VCaP (cell line): Measurements from ENCODE around the gene GUCA2A.

Experiments
- H3K27ac ChIP-seq: fragments of 450-650 bp; 2 replicates; pipeline ENCODE4 v1.5.1; 2017
- TF ChIP-seq, protein P1 (sequence below): fragments of 450-650 bp; conservative IDR thresholded peaks from 2 replicates; pipeline ENCODE4 v1.5.1; 2017; ENCODE audit warnings: mild to moderate bottlenecking, moderate library complexity

Gene GUCA2A

DNA sequence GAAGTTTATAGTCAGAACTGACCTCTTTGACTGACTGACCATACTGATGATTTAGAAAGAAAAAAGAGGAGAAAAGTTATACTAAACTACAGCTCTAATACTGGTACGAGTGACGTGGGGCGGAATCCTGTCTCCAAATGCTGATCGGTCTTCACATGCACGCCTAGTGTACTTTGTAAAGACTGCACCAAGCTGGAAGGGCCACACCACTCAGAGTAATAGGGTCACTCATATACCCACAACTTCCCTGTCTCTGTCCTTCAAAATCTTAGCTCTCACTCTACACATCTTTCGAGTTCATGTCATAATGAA lies 19.4 kb upstream of the GUCA2A start:
- H3K27ac ChIP-seq = no peak overlapping the region
- TF ChIP-seq, protein P1, sequence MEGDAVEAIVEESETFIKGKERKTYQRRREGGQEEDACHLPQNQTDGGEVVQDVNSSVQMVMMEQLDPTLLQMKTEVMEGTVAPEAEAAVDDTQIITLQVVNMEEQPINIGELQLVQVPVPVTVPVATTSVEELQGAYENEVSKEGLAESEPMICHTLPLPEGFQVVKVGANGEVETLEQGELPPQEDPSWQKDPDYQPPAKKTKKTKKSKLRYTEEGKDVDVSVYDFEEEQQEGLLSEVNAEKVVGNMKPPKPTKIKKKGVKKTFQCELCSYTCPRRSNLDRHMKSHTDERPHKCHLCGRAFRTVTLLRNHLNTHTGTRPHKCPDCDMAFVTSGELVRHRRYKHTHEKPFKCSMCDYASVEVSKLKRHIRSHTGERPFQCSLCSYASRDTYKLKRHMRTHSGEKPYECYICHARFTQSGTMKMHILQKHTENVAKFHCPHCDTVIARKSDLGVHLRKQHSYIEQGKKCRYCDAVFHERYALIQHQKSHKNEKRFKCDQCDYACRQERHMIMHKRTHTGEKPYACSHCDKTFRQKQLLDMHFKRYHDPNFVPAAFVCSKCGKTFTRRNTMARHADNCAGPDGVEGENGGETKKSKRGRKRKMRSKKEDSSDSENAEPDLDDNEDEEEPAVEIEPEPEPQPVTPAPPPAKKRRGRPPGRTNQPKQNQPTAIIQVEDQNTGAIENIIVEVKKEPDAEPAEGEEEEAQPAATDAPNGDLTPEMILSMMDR = no peak

DNA sequence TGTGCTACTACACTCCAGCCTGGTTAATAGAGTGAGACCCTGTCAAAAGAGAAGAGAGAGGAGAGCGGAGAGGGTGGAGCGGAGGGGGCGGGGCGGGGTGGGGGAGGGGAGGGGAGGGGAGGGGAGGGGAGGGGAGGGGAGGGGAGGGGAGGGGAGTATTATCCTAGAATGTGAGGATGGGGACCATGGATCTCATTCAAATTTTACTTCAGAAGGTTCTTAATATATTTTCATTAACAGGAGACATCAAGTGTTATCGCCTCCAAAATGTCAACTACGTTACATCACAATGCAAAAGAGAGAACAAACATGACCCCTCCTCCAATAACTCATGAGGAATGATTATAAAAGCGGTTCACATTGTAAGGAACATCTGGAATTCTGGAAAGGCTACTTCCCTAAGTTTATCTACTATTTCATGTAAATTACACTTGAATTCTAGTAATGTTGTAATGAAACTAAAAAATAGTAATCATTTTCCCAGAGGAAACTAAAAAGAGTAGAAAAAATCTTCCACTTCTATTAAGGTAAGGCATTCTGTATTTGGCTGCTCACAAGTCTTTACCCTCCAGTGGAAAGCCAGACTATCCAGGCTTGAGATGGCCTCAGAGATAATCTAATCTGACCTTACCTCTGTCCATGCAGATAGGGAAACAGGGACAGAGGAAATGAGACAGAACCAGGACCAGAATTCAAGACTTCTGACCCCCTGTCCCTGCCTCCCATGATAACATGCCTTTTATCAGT lies 18.8 kb upstream of the GUCA2A start:
- TF ChIP-seq, protein P1 = no peak
- H3K27ac ChIP-seq = no peak overlapping the region

DNA sequence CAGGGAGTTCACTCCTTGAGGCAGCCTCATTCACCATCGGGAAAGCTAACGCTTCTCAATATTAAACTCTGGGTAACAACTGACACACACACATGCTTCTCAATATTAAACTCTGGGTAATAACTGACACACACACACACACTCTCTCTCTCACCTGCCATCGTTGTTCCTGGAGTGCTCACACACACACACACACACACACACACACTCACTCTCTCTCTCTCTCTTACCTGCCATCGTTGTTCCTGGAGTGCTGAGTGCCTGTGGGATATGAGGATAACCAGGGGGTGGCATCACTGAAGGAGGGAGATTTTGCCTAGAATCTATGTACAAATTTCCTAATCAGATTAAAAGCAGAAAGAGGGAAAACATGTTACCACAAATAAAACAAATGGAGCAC lies 17.1 kb upstream of the GUCA2A start:
- no peak overlapping the region for H3K27ac ChIP-seq
- TF ChIP-seq, protein P1 = no peak

DNA sequence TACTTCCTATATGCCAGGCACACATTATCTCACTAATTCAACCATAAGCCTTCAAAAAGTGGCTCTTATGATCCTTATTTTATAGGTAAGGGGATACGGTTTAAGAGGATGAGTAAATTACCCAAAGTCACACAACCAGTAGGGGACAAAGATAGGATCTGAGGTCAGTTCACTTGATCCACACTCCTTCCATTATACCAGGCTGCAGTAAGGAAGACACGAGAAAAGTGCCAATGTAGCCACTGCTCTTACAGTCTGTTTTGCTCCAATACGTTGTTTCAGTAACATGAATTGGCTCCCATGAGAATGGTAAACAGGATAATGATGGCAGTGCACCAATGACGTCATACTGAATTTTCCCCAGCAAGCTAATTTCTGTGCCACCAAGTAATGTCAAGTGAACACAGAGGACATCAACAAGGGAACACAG lies 15.4 kb upstream of the GUCA2A start:
- no peak overlapping the region; the same call in 1 of the 2 replicates for H3K27ac ChIP-seq
- TF ChIP-seq, protein P1 = no peak

DNA sequence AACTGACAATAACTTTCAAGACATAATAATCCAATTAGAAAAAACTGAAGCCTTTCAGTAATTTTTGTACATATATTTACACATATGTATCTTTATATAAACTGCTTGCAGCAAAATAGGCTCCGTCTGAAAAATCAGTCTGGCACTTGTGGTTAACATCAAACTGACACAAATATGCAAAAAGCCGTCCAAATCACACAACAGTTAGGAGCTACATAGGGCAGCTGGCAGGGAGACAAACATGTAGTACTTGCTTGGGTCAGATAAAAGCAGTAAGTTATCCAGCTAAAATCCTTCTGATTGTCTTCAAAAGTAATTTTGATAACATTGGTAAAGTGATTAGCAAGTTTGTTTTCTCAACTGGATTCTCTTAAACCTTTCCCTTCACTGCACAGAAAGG lies 14.7 kb upstream of the GUCA2A start:
- H3K27ac ChIP-seq = peak overlapping the region; percentile 94
- TF ChIP-seq, protein P1 = no peak

DNA sequence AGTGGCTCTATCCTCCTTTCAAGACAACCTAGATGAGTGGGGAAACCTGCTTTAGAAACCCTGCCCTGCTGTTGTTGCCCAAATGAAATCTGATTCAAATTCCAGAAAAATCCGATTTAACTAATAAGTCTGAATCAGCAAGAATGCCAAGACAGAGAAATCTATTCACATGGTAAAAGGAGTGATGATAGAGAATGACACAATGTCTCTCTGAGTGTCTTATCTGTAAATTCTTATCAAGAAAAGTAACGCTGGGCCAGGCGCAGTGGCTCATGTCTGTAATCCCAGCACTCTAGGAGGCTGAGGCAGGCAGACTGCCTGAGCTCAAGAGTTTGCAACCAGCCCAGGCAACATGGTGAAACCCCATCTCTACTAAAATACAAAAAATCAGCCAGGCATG lies 13.7 kb upstream of the GUCA2A start:
- TF ChIP-seq, protein P1 = no peak
- H3K27ac ChIP-seq = peak overlapping the region; percentile 94

DNA sequence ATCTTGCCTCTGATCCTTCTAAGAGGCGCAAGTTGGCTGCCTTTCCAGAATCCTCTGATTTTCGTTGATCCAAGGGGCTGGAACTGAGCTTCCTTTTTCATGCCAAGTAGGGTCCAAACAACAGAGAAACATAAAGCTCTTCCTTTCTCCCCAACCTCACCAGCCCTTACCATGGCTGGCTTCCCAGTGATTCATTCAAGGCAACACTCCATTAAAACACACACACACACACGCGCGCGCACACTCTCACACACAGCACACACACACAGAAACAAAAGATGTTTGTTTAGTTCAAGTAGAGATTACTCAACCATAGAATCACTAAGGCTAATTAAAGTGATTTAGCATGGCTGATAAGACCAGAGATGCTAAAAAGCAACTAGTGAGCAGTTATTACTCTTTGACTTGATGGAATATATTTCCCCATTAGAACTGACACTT lies 13.0 kb upstream of the GUCA2A start:
- TF ChIP-seq, protein P1 = no peak
- H3K27ac ChIP-seq = peak overlapping the region; percentile 94
